ENCODE measurements around the gene OR5B3. TPM values are rescaled to one million over a fixed set of nuclear protein-coding genes. Genes with fewer than 3 reads are reported as not detected.

Gene OR5B3
- not detected in 2 replicates for total RNA-seq

DNA sequence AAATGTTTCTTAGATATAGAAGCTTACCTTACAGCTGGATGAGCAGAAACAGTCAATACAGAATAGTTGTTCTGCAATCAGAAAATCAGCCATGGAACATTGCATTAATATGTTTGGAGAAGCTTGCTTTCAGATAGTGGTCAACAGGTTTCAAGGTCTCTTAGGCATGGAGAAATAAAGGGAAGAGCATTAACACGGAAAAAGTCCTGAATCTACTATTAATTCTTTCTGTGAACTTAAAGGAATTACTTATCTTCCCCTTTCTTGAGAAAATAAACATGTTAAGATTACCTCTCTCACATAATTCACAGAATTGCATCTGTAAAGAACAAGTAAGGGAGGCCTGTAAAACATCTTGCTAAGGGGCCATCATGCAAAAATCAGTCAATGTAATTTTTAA lies at the start of gene OR5B3:
TSS of gene OR5B3 (minus strand) at position 101 of the 400 bp plus-strand sequence. CDS start 3,465 bp downstream, outside the sequence.

DNA sequence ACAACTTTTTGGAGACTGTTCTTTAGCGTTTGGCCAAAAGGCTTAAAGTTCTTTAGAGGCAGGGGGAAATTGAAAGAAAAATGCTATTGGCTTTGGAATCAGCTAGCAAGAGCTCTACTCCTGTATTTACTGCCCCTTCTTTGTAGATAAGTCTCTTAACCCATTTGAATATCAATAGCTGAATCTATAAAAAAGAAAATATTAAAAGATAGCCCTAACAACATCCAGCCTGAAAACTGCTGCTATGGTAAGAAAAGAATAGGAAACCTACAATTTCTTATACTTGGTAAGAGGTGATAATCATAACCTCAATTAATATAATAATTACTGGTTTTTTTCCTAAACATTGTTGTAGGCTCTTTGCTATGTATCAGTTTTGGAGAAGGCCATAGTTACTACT lies 35.5 kb upstream of the OR5B3 start, which contains the start of gene OR5B12:
TSS of gene OR5B12 (minus strand) at position 101 of the 400 bp plus-strand sequence. CDS start 2,085 bp downstream, outside the sequence.

DNA sequence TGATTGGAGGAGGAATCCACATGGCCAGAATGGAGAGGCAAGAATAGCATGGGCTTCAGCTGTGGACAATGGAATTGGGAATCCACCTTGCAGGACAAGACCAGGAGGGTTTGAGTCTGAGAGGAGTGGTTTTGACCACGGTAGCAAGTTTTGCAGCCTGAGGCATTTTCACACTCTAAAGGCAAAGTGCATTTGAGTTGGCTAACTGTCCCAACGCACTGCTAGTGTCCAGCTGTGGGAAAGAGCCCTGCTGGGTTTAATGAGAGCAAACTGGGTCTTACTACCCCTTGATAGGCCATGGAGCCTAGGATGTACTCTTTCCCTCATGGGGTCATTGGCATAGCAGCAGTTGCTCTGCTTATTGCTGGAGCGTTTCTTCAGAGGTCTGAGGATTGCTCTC lies 21.3 kb upstream of the OR5B3 start, which contains the start of gene OR5B2:
TSS of gene OR5B2 (minus strand) at position 101 of the 400 bp plus-strand sequence. CDS start 4,860 bp downstream, outside the sequence.

GRCh38 chr11:58358969-58359368 lies 47.7 kb downstream of the OR5B3 start, which contains the start of gene OR5B17:
OR5B17 (minus strand) TSS chr11:58359069; CDS start chr11:58359069, 0 bp downstream.

Other genes starting within 250 kb of the OR5B3 start
- not detected in 2 replicates for gene OR9Q2, start 217.8 kb downstream of the OR5B3 start, total RNA-seq
- gene OR1S2, start 202.7 kb downstream of the OR5B3 start, total RNA-seq = not detected in 2 replicates
- gene OR1S1, start 194.2 kb downstream of the OR5B3 start, total RNA-seq = not detected in 2 replicates
- not detected in 2 replicates for gene OR10Q1, start 178.0 kb downstream of the OR5B3 start, total RNA-seq
- gene OR10W1, start 138.6 kb downstream of the OR5B3 start, total RNA-seq = not detected in 2 replicates
- gene OR5B17, start 47.8 kb downstream of the OR5B3 start, total RNA-seq = not detected in 2 replicates
- gene OR5B2, start 21.2 kb upstream of the OR5B3 start, total RNA-seq = not detected in 2 replicates
- not detected in 2 replicates for gene OR5B12, start 35.4 kb upstream of the OR5B3 start, total RNA-seq
- not detected in 2 replicates for gene OR5B21, start 101.2 kb upstream of the OR5B3 start, total RNA-seq
- 2.4 and 3.0 TPM in 2 replicates for gene LPXN, start 169.0 kb upstream of the OR5B3 start, total RNA-seq
- gene ZFP91, start 172.2 kb upstream of the OR5B3 start, total RNA-seq = 39.3 and 39.7 TPM in 2 replicates
- gene CNTF, start 215.8 kb upstream of the OR5B3 start, total RNA-seq = 1.5 and 1.6 TPM in 2 replicates

Measured in dermis lymphatic vessel endothelial cell (primary cell).